Measurements from ENCODE around the gene PKP4. TPM values are rescaled to one million over a fixed set of nuclear protein-coding genes. Genes with fewer than 3 reads are reported as not detected.
A peak's percentile ranks its signal among the peaks of the same experiment; 100 is the strongest.
"Not testable (repeated sequence)": the region's sequence is repeated elsewhere in the genome, so short reads cannot be mapped to it uniquely, and the experiment has no call there.

PKP4 gene
- total RNA-seq, 1 donor from 2014 or later, result 62.9 TPM

DNA sequence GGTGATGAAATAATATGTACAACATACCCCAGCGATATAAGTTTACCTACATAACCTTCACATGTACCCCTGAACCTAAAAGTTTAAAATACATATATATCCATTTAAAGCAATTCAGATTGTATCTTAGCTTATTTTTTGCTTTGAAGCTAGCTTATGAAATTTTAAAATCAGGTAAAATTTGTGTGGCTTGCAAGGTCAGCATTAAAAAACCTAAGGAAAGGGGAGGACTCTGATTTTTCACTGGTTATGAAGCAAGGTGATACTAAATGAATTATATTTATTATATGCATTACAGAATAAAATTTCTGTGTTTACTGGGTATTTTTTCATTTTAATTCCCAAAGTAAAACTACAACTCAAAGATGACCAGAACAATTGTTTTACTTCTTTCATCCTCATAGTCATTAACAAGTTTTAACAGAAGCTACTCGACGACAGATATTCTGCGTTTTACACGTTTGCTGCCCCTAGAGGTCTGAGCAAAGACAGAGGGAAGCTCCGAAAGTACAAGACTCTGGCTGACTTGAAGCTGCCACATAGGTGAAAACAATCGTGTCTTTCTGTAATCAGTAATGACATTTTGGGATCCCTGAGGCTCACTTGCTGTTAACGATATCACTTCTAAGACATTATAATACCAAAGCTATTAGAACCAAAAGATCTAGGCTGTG lies 17.1 kb downstream of the PKP4 start:
- H3K36me3 Mint-ChIP-seq (ENCODE audit: insufficient read depth), result peaks cover 17% of the 10 kb centered on the region
- TF ChIP-seq, protein P1, sequence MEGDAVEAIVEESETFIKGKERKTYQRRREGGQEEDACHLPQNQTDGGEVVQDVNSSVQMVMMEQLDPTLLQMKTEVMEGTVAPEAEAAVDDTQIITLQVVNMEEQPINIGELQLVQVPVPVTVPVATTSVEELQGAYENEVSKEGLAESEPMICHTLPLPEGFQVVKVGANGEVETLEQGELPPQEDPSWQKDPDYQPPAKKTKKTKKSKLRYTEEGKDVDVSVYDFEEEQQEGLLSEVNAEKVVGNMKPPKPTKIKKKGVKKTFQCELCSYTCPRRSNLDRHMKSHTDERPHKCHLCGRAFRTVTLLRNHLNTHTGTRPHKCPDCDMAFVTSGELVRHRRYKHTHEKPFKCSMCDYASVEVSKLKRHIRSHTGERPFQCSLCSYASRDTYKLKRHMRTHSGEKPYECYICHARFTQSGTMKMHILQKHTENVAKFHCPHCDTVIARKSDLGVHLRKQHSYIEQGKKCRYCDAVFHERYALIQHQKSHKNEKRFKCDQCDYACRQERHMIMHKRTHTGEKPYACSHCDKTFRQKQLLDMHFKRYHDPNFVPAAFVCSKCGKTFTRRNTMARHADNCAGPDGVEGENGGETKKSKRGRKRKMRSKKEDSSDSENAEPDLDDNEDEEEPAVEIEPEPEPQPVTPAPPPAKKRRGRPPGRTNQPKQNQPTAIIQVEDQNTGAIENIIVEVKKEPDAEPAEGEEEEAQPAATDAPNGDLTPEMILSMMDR (IDR thresholded peaks at IDR 0.05; ENCODE audit: unreplicated experiment), result peak; percentile 43
- H3K9me3 Mint-ChIP-seq (ENCODE audit: low read depth), result peaks cover 4% of the 10 kb centered on the region
- H3K27me3 Mint-ChIP-seq, result no peaks in the 10 kb centered on the region
- no peak overlapping the region for H3K4me3 Mint-ChIP-seq (ENCODE audit: low read depth)
- peaks cover 5% of the 10 kb centered on the region for H3K4me1 Mint-ChIP-seq (ENCODE audit: low read depth)
- DNase-seq (ENCODE audit: low spot score, unreplicated experiment), result no peak
- no peak overlapping the region for H3K27ac Mint-ChIP-seq

DNA sequence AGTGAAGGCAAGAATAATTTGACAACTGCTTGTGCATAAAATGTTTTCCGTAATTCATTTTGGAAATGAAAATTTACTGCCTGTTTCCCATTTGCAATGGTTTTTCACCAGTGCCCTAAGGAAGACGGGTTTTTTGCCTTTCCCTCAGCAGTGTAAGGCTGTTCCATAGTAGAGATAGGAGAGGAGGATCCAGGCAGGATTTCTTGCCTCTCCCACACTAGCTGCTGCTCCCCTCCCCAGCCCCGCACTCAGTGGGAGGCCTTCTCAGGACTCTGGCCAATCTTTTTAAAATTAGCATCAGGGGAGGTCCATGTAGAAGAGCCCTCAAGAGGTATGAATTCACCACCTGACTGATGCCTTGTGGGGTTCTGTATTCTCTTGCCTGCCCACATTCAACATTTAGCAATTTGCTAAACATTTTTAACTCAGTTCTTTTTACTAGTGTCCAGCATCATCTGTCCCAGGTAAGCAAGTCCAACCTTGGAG lies 17.8 kb downstream of the PKP4 start:
- not testable (repeated sequence) for H3K4me3 Mint-ChIP-seq (ENCODE audit: low read depth); H3K9me3 Mint-ChIP-seq (ENCODE audit: low read depth); H3K27ac Mint-ChIP-seq; H3K27me3 Mint-ChIP-seq; H3K4me1 Mint-ChIP-seq (ENCODE audit: low read depth); DNase-seq (ENCODE audit: low spot score, unreplicated experiment)
- H3K36me3 Mint-ChIP-seq (ENCODE audit: insufficient read depth), result peaks cover 15% of the 10 kb centered on the region

DNA sequence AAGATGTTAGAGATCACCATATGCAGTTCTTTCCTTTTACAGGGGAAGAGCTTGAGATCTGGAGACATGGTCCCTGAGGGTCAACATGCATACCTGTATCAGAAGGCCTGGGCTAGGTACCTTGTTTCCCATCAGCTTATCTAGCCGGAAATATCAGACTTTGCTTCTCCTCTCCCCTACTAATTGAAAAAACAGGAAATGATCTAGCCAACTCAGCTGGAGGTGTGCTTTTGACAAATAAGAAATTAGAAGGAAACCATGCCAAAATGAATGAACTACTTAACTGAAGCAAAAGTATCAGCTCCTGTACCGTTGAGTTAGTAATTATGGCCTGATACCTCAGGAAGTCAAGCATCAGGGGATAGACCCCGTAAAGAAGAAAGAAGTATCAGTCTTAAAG lies 20.4 kb downstream of the PKP4 start:
- TF ChIP-seq, protein P1 (IDR thresholded peaks at IDR 0.05; ENCODE audit: unreplicated experiment), result no peak
- DNase-seq (ENCODE audit: low spot score, unreplicated experiment), result no peak
- peaks cover 4% of the 10 kb centered on the region for H3K9me3 Mint-ChIP-seq (ENCODE audit: low read depth)
- H3K27me3 Mint-ChIP-seq, result no peaks in the 10 kb centered on the region
- H3K27ac Mint-ChIP-seq, result no peak overlapping the region
- H3K4me1 Mint-ChIP-seq (ENCODE audit: low read depth), result no peaks in the 10 kb centered on the region
- H3K36me3 Mint-ChIP-seq (ENCODE audit: insufficient read depth), result peaks cover 7% of the 10 kb centered on the region
- no peak overlapping the region for H3K4me3 Mint-ChIP-seq (ENCODE audit: low read depth)

DNA sequence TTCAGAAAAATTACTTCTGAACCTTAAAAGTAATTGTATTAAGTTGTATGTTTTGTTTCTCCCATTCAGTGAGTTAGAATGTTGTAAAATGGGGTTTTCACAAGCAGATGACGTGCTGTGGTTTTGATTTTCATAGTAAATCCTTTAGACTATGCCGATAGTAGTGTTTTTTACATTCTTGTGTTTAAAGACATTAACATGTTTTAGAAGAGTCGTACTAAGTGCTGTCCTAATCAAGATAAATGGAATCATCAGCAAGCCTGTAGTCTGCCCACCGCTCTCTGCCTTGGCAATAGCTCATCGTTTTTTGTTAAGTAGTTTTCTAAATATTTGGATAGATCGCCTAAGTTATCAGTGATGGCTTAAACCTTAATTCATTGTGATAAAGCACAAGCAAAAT lies 21.5 kb downstream of the PKP4 start:
- Mint-ChIP-seq H3K9me3 (ENCODE audit: low read depth) (no peaks in the 10 kb centered on the region), H3K4me1 (ENCODE audit: low read depth) (no peaks in the 10 kb centered on the region), H3K4me3 (ENCODE audit: low read depth) (no peak overlapping the region), H3K27ac (no peak overlapping the region), H3K27me3 (no peaks in the 10 kb centered on the region), H3K36me3 (ENCODE audit: insufficient read depth) (peaks cover 4% of the 10 kb centered on the region)
- DNase-seq (ENCODE audit: low spot score, unreplicated experiment), result no peak
- TF ChIP-seq, protein P1 (IDR thresholded peaks at IDR 0.05; ENCODE audit: unreplicated experiment), result no peak

DNA sequence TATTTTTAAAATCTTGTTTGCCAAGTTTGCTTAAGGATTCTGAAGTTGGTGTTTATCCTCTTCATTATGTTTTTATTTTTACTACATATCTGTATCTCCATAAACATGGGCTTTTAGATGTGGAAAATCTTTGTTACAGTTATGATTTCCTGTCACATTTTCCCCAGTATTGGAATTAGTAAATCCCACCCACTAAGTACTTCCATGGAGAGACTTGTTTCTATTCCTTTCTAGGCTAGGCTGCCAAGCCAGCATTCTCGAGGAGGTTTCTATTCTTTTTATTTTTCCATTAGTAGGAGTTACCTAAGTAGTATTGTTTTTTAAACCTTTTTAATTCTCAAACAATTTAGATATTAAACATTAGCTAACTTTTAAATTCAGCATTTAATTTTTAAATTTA lies 22.1 kb downstream of the PKP4 start:
- DNase-seq (ENCODE audit: low spot score, unreplicated experiment), result no peak
- no peak overlapping the region for H3K4me3 Mint-ChIP-seq (ENCODE audit: low read depth)
- H3K27me3 Mint-ChIP-seq, result no peaks in the 10 kb centered on the region
- no peak overlapping the region for H3K27ac Mint-ChIP-seq
- peaks cover 2% of the 10 kb centered on the region for H3K36me3 Mint-ChIP-seq (ENCODE audit: insufficient read depth)
- no peaks in the 10 kb centered on the region for H3K4me1 Mint-ChIP-seq (ENCODE audit: low read depth)
- TF ChIP-seq, protein P1 (IDR thresholded peaks at IDR 0.05; ENCODE audit: unreplicated experiment), result no peak
- H3K9me3 Mint-ChIP-seq (ENCODE audit: low read depth), result no peaks in the 10 kb centered on the region

DNA sequence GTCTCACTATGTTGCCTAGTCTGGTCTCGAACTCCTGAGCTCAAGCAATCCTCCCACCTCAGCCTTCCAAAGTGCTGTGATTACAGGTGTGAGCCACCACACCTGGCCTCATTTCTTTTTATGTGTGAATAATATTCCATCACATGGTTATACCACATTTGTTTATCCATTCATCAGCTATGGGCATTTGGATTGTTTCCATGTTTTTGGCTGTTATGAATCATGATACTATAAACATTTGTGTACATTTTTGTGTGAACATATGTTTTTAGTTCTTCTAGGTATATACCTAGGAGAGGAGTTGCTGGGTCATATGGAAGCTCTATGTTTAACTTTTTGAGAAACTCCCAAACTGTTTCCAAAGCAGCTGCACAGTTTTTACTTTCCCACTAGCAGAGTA lies 24.4 kb downstream of the PKP4 start:
- Mint-ChIP-seq H3K9me3 (ENCODE audit: low read depth) (no peaks in the 10 kb centered on the region), H3K4me3 (ENCODE audit: low read depth) (no peak overlapping the region), H3K27ac (no peak overlapping the region), H3K36me3 (ENCODE audit: insufficient read depth) (peaks cover 2% of the 10 kb centered on the region), H3K27me3 (no peaks in the 10 kb centered on the region), H3K4me1 (ENCODE audit: low read depth) (no peaks in the 10 kb centered on the region)
- no peak for DNase-seq (ENCODE audit: low spot score, unreplicated experiment)
- TF ChIP-seq, protein P1 (IDR thresholded peaks at IDR 0.05; ENCODE audit: unreplicated experiment), result no peak
